Activated T-cell treated with anti-CD3 and anti-CD28 coated beads, Interleukin-2, amount 50 U/mL, for 24 hours (primary cell): ENCODE measurements around the gene MIEN1.
A peak's percentile ranks its signal among the peaks of the same experiment; 100 is the strongest.
"Not testable (repeated sequence)": the region's sequence is repeated elsewhere in the genome, so short reads cannot be mapped to it uniquely, and the experiment has no call there.

Source experiments
- DNase-seq: peaks from one replicate; pipeline ENCODE4 v3.0.0-alpha.2; 2020
- H3K27ac Mint-ChIP-seq: 2 replicates; pipeline ENCODE4 v1.8.0; 2020; ENCODE audit warnings: mild to moderate bottlenecking, mixed read lengths
- H3K27me3 Mint-ChIP-seq: 2 replicates; pipeline ENCODE4 v1.8.0; 2020; ENCODE audit warnings: mixed read lengths
- H3K36me3 Mint-ChIP-seq: 2 replicates; pipeline ENCODE4 v1.8.0; 2020; ENCODE audit warnings: low read depth, mixed read lengths
- H3K4me1 Mint-ChIP-seq: 2 replicates; pipeline ENCODE4 v1.8.0; 2020; ENCODE audit warnings: low read depth, mixed read lengths
- H3K4me3 Mint-ChIP-seq: 2 replicates; pipeline ENCODE4 v1.8.0; 2020; ENCODE audit warnings: mild to moderate bottlenecking, moderate library complexity, mixed read lengths
- H3K9me3 Mint-ChIP-seq: 2 replicates; pipeline ENCODE4 v1.8.0; 2020; ENCODE audit warnings: mixed read lengths

Gene MIEN1

GRCh38 chr17:39738568-39738901 lies 8.2 kb upstream of the MIEN1 start:
- H3K27ac Mint-ChIP-seq = peak overlapping the region; percentile 23
- H3K4me3 Mint-ChIP-seq = peak overlapping the region; percentile 73
- DNase-seq = peak; percentile 64
- H3K9me3 Mint-ChIP-seq = no peaks in the 10 kb centered on the region
- peaks cover 27% of the 10 kb centered on the region for H3K4me1 Mint-ChIP-seq
- H3K36me3 Mint-ChIP-seq = no peaks in the 10 kb centered on the region
- H3K27me3 Mint-ChIP-seq = peaks cover 19% of the 10 kb centered on the region

GRCh38 chr17:39737760-39738567 lies 7.6 kb upstream of the MIEN1 start, which contains the start of gene GRB7:
GRB7 (plus strand) TSS chr17:39737938; CDS start chr17:39742302, 4,364 bp downstream.
- peak within 1 kb of the TSS; percentile 73 for H3K4me3 Mint-ChIP-seq
- peak; percentile 49 for DNase-seq
- peak within 1 kb of the TSS; percentile 23 for H3K27ac Mint-ChIP-seq

GRCh38 chr17:39737206-39737759 lies 7.0 kb upstream of the MIEN1 start:
- Mint-ChIP-seq H3K4me1 (peaks cover 30% of the 10 kb centered on the region), H3K27ac (no peak overlapping the region), H3K4me3 (no peak overlapping the region), H3K36me3 (no peaks in the 10 kb centered on the region), H3K27me3 (peaks cover 19% of the 10 kb centered on the region), H3K9me3 (no peaks in the 10 kb centered on the region)
- DNase-seq = no peak

More at GRCh38 chr17:39737760-39738567, 7.6 kb upstream of the MIEN1 start, which contains the start of gene GRB7:
- Mint-ChIP-seq H3K36me3 (no peaks in the 10 kb centered on the region), H3K9me3 (no peaks in the 10 kb centered on the region), H3K27me3 (peaks cover 19% of the 10 kb centered on the region), H3K4me1 (peaks cover 27% of the 10 kb centered on the region)

- no peak overlapping the region for H3K4me3 Mint-ChIP-seq
- no peak for DNase-seq
- no peaks in the 10 kb centered on the region for H3K36me3 Mint-ChIP-seq
- peaks cover 30% of the 10 kb centered on the region for H3K4me1 Mint-ChIP-seq
- H3K9me3 Mint-ChIP-seq = no peaks in the 10 kb centered on the region
- no peak overlapping the region for H3K27ac Mint-ChIP-seq
- peaks cover 17% of the 10 kb centered on the region for H3K27me3 Mint-ChIP-seq
These were observed 6.2 kb upstream of the MIEN1 start for GRCh38 chr17:39736319-39737165.

GRCh38 chr17:39735882-39736281 lies 5.5 kb upstream of the MIEN1 start:
- Mint-ChIP-seq H3K9me3 (no peaks in the 10 kb centered on the region), H3K27ac (no peak overlapping the region), H3K27me3 (peaks cover 14% of the 10 kb centered on the region), H3K36me3 (no peaks in the 10 kb centered on the region), H3K4me1 (peaks cover 31% of the 10 kb centered on the region), H3K4me3 (no peak overlapping the region)
- DNase-seq = no peak

- Mint-ChIP-seq H3K36me3 (peaks cover 23% of the 10 kb centered on the region), H3K27me3 (no peaks in the 10 kb centered on the region), H3K9me3 (no peaks in the 10 kb centered on the region), H3K4me3 (no peak overlapping the region), H3K27ac (no peak overlapping the region), H3K4me1 (peaks cover 23% of the 10 kb centered on the region)
- no peak for DNase-seq
These were observed 2.3 kb upstream of the MIEN1 start for GRCh38 chr17:39732586-39732985.

- H3K9me3 Mint-ChIP-seq = no peaks in the 10 kb centered on the region
- peak overlapping the region; percentile 94 for H3K27ac Mint-ChIP-seq
- DNase-seq = no peak
- peak overlapping the region; percentile 91 for H3K4me3 Mint-ChIP-seq
- peaks cover 23% of the 10 kb centered on the region for H3K4me1 Mint-ChIP-seq
- H3K27me3 Mint-ChIP-seq = no peaks in the 10 kb centered on the region
- H3K36me3 Mint-ChIP-seq = peaks cover 41% of the 10 kb centered on the region
These were observed 966 bp downstream of the MIEN1 start for GRCh38 chr17:39729280-39729851.

GRCh38 chr17:39727556-39727955 lies 2.8 kb downstream of the MIEN1 start:
- Mint-ChIP-seq H3K36me3 (peaks cover 41% of the 10 kb centered on the region), H3K27ac (no peak overlapping the region), H3K4me1 (peaks cover 22% of the 10 kb centered on the region), H3K9me3 (no peaks in the 10 kb centered on the region), H3K4me3 (no peak overlapping the region), H3K27me3 (no peaks in the 10 kb centered on the region)
- DNase-seq = no peak

- H3K27me3 Mint-ChIP-seq = no peaks in the 10 kb centered on the region
- H3K27ac Mint-ChIP-seq = no peak overlapping the region
- peaks cover 20% of the 10 kb centered on the region for H3K4me1 Mint-ChIP-seq
- H3K4me3 Mint-ChIP-seq = no peak overlapping the region
- no peaks in the 10 kb centered on the region for H3K9me3 Mint-ChIP-seq
- no peak for DNase-seq
- H3K36me3 Mint-ChIP-seq = peaks cover 41% of the 10 kb centered on the region
These were observed 3.7 kb downstream of the MIEN1 start for GRCh38 chr17:39726617-39727016.

GRCh38 chr17:39725923-39726322 lies 4.4 kb downstream of the MIEN1 start:
- not testable (repeated sequence) for H3K27ac Mint-ChIP-seq, DNase-seq, H3K27me3 Mint-ChIP-seq, H3K4me3 Mint-ChIP-seq, H3K9me3 Mint-ChIP-seq
- H3K4me1 Mint-ChIP-seq = peaks cover 17% of the 10 kb centered on the region
- peaks cover 41% of the 10 kb centered on the region for H3K36me3 Mint-ChIP-seq

GRCh38 chr17:39724731-39725130 lies 5.6 kb downstream of the MIEN1 start:
- Mint-ChIP-seq H3K9me3 (no peaks in the 10 kb centered on the region), H3K4me1 (peaks cover 13% of the 10 kb centered on the region), H3K4me3 (no peak overlapping the region), H3K27me3 (no peaks in the 10 kb centered on the region), H3K27ac (no peak overlapping the region), H3K36me3 (peaks cover 38% of the 10 kb centered on the region)
- no peak for DNase-seq

GRCh38 chr17:39722965-39723848 lies 7.1 kb downstream of the MIEN1 start:
- H3K4me3 Mint-ChIP-seq = no peak overlapping the region
- no peaks in the 10 kb centered on the region for H3K9me3 Mint-ChIP-seq
- no peak for DNase-seq
- no peaks in the 10 kb centered on the region for H3K27me3 Mint-ChIP-seq
- H3K4me1 Mint-ChIP-seq = no peaks in the 10 kb centered on the region
- peaks cover 24% of the 10 kb centered on the region for H3K36me3 Mint-ChIP-seq
- no peak overlapping the region for H3K27ac Mint-ChIP-seq

- Mint-ChIP-seq H3K9me3 (no peaks in the 10 kb centered on the region), H3K36me3 (peaks cover 13% of the 10 kb centered on the region), H3K27ac (no peak overlapping the region), H3K4me1 (no peaks in the 10 kb centered on the region), H3K4me3 (no peak overlapping the region), H3K27me3 (no peaks in the 10 kb centered on the region)
- DNase-seq = no peak
These were observed 8.2 kb downstream of the MIEN1 start for GRCh38 chr17:39722104-39722503.
